HG02970 (cell line): Measurements from ENCODE around the gene LST1.

Source experiments
- ATAC-seq: cut with Tn5 transposase; IDR thresholded peaks from one replicate; pipeline ENCODE4 v1.9.1; 2021; ENCODE audit warnings: mild to moderate bottlenecking, moderate library complexity, moderate number of reproducible peaks; ENCODE audit not compliant: unreplicated experiment, low FRiP score

Gene LST1

DNA sequence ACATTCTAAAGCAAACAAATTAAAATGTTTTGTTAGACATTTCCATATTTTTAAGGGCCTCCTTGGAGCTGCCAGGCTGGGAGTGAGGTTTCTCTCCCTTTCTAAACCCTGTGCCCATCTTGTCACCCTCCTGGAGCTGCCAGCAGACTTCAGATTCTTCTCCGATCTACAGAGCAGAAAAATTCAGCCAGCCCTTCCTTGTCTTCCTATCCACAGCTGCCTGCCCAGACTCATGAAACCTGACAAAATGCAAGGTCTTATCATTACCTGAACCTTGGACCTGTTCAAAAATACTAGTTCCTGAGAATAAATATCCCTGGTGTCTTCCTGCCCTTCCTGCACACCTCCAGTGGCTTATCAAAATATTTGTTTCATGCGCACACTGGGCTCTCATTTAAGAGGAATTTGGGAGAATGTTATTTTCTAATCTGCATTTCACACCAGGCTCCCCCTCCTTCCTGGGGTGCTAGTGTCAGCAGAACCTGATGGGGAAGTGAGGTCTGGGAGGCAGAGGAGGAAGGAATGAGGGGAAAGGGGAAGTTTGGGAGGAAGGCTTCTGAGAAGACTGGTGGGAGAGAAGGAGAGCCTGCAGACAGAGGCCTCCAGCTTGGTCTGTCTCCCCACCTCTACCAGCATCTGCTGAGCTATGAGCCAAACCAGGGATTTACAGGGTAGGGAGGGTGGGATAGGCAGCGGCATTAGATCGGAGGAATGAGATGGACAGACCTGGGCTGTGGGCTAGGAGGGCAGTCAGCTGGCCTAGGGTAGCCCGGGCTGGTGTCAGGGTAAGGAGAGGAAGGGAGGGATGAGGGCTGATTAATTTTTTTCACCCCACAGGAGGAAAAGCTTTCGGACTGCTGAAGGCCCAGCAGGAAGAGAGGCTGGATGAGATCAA is 28.9 kb downstream of the LST1 start, which contains the start of gene AIF1:
Gene AIF1, plus strand, starts transcription at position 551 of the 895 bp plus-strand sequence. Its CDS starts 96 bp downstream, at position 647.
- ATAC-seq: no peak

DNA sequence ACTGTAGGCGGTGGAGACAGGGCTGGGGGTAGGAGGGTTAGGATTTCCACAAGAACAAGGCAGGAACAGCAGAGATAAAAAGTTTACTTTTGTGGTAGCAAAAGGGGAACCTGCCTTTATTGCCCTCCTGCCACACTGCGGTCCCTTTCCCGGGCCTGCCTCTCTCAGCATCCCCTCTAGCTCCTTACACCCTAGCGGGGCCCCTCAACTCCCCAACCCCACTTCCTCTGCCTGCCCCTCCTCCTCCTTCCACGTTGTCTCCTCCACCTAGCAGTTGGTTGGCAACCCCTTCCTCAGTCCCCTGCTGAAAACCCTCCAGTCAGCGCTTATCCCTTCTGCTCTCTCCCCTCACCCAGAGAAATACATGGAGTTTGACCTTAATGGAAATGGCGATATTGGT is 29.7 kb downstream of the LST1 start:
- ATAC-seq: no peak

- no peak for ATAC-seq
Measured at GRCh38 chr6:31617010-31617409, 30.9 kb downstream of the LST1 start.

DNA sequence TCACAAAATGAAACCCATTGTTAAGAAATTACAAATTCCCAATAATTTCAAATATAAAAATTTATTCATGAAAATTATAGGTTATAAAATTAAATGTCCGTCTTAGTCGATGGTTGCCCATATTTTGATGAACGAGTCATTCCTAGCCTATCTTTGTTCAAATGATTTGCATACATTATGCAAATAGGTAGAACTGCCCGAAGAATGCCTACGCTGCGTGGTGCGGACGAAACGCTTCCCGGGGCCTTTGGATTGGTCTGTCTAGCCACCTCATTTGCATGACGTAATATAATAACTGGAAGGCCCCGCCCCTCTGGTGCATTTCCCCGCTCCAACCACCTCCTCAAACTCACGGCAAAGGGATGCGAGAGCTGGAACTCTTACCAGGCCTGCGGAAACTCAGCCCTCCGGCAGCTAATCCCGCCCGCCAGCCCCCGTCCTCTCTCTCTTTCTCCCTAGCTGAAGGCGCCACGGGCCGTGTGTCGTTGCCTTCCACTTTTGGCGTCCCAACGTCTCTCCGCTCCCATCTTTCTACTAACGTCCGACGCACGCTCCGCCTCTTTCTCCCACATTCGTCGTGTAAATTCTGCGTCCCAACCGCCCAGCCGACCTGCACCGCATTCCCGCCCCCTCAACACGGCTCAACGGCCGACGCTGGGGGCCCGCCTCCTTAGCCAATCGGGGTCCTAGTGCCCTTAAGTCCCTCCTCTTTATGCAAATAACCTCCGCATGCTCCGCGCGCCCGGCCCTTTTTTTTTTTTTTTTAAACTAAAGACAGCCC is 33.9 kb downstream of the LST1 start:
- peak; percentile 85 for ATAC-seq

DNA sequence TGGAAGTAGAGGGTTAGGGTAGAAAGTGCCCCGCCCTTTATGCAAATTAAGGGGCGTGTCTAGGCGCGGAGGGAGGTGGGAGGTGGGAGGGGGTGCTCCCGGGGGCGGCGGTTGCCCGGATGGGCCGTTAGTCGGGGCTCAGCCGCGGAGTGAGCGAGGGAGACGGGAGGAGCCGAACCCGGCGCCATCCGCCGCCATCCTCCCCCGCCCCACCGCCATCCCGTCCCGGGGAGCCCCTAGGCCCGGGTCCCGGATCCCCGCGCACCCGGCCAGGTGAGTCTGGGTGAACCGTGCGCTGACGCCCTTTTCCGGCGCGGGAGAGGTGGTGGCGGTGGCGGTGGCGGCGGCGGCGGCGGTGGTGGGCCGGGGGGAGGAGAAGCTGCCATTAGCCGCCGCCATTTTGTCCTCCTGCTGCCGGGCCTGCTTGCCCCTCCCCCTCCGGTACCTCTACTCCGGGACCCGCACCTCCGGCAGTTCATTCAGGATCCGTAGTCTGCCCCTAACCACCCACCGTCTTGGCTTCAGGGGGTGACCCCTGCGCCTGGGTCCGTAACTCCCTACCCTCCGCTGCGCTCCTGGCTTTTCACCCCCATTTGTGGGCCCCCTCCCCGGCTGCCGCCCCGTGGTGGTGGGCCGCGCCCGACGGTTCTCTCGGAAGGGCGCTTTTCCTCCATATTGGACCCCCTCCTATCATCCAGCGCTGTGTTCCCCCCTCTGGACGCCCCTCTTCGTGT is 34.7 kb downstream of the LST1 start, which contains the start of gene PRRC2A:
Gene PRRC2A, plus strand, starts transcription at position 130 of the 734 bp plus-strand sequence. CDS start 2,075 bp downstream, outside the sequence.
- peak; percentile 67 for ATAC-seq

GRCh38 chr6:31621320-31621939 is 35.4 kb downstream of the LST1 start:
- ATAC-seq: no peak

- no peak for ATAC-seq
Measured at GRCh38 chr6:31621991-31622390, 35.9 kb downstream of the LST1 start.

DNA sequence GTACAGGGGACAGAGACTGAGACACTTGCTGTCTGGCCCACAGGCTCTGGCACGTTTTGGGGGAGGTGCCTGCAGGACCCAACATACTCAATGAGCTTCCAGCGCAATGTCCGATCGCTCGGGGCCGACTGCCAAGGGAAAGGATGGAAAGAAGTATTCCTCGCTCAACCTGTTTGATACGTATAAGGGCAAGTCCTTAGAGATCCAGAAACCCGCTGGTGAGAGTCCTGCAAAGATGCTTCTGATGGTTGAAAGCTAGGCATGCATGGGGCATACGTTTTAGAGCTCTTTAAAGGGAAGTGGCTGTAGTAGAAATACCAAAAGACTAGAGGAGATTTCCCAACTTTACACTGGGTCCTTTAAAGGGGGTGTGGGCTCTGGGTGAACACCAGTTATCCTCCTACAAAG is 36.6 kb downstream of the LST1 start:
- ATAC-seq: no peak

DNA sequence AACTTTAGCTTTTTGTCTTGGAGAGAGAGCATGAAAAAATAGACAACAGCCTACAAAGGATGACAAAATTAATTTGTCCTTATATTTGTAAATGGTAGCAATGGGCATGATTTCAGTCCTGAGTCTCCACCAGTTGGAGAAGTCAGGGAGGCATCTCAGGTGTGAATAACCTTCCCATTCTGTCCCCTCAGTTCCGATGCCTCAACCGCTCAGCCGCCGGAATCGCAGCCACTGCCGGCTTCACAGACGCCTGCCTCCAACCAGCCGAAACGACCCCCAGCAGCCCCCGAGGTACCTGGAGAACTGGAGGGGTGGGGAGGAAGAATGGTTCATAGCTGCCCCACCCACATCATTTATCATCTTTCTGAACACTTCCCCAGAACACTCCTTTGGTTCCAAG is 38.0 kb downstream of the LST1 start:
- no peak for ATAC-seq

- no peak for ATAC-seq
Measured at GRCh38 chr6:31626952-31627351, 40.9 kb downstream of the LST1 start.

GRCh38 chr6:31627690-31628287 is 41.7 kb downstream of the LST1 start:
- ATAC-seq: no peak

GRCh38 chr6:31629014-31629413 is 42.9 kb downstream of the LST1 start:
- ATAC-seq: no peak

GRCh38 chr6:31630177-31630934 is 44.3 kb downstream of the LST1 start:
- ATAC-seq: no peak

DNA sequence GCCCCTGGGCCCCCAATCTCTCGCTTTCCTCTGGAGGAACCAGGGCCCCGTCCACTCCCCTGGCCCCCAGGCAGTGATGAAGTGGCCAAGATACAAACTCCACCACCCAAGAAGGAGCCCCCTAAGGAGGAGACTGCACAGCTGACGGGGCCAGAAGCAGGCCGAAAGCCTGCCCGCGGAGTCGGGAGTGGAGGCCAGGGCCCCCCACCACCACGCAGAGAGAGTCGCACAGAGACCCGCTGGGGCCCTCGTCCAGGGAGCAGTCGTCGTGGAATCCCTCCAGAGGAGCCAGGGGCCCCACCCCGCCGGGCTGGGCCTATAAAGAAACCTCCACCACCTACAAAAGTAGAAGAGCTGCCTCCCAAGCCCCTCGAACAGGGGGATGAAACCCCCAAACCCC is 45.1 kb downstream of the LST1 start:
- no peak for ATAC-seq

GRCh38 chr6:31631681-31632278 is 45.7 kb downstream of the LST1 start:
- no peak for ATAC-seq

- ATAC-seq: no peak
Measured at GRCh38 chr6:31632279-31632946, 46.3 kb downstream of the LST1 start.

GRCh38 chr6:31633447-31633846 is 47.4 kb downstream of the LST1 start:
- ATAC-seq: no peak

DNA sequence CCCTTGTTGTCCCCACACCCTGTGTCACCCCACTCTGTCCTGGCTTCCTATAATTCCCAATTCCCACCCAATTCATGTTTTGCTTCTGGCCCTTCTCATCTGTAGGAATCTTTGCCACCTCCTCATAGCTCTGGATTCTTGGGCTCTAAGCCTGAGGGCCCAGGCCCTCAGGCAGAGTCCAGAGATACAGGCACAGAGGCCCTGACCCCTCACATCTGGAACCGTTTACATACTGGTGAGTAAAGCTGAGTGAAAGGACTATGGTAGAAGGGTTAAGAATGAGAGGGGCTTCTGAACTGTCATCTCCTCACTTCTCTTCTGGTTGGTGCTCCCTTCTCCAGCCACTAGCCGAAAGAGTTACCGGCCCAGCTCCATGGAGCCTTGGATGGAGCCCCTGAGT is 48.1 kb downstream of the LST1 start:
- ATAC-seq: no peak
